ENCODE results near the gene ASIC1.

- TF ChIP-seq CTCF (conservative IDR thresholded peaks at IDR 0.05) = no peak
- no peak for TF ChIP-seq ZFX (IDR thresholded peaks at IDR 0.05)
These were observed 28.8 kb downstream of the ASIC1 start for GRCh38 chr12:50086148-50086547.
